Thoracic aorta (tissue), 2 donors: ENCODE results near the gene SLC7A6. TPM values are rescaled to one million over a fixed set of nuclear protein-coding genes. Genes with fewer than 3 reads are reported as not detected.
A peak's percentile ranks its signal among the peaks of the same experiment; 100 is the strongest.

ENCODE experiments used
- ATAC-seq: fragments of 150-250 bp; one replicate; pipeline ENCODE4 v1.8.0; 2017; ENCODE audit warnings: low read depth; ENCODE audit not compliant: insufficient number of reproducible peaks, low FRiP score
- DNase-seq: peaks from one replicate; pipeline ENCODE4 v3.0.0-alpha.2; 2020; ENCODE audit warnings: low spot score
- H3K27ac ChIP-seq, 2 donors: fragments of 200-600 bp; sonication (generic); 1 replicate in 1 of 2; 2 replicates in 1 of 2; pipeline ENCODE4 v1.5.1; 2016; ENCODE audit warnings: mild to moderate bottlenecking in 2 of 2, moderate library complexity in 2 of 2
- H3K27me3 ChIP-seq: fragments of 200-600 bp; sonication (generic); replicated peaks from 2 replicates; pipeline ENCODE4 v1.6.0; 2016; ENCODE audit warnings: mild to moderate bottlenecking; ENCODE audit not compliant: insufficient read depth
- H3K36me3 ChIP-seq: fragments of 200-600 bp; sonication (generic); one replicate; pipeline ENCODE4 v1.5.1; 2016
- H3K4me1 ChIP-seq, 2 donors: fragments of 200-600 bp; sonication (generic); 1 replicate in 1 of 2; 2 replicates in 1 of 2; pipeline versions ENCODE4 v1.5.1 to v1.6.0; 2016; ENCODE audit warnings: low read depth in 2 of 2, mild to moderate bottlenecking in 1 of 2; ENCODE audit not compliant: control insufficient read depth in 1 of 2
- H3K4me3 ChIP-seq: fragments of 200-600 bp; sonication (generic); 2 replicates; pipeline ENCODE4 v1.5.1; 2016; ENCODE audit warnings: mild to moderate bottlenecking
- H3K9me3 ChIP-seq: fragments of 200-600 bp; sonication (generic); 2 replicates; pipeline ENCODE4 v1.5.1; 2016
- CTCF ChIP-seq: fragments of 200-600 bp; sonication (generic); IDR thresholded peaks from one replicate; pipeline ENCODE4 v1.5.1; 2019; ENCODE audit warnings: antibody characterized with exemption
- total RNA-seq, 2 donors: library from RNA; depleted of rRNA; stranded (reverse); fragments of >200 nt; gene quantifications; one replicate each; pipeline versions ENCODE4 v1.1.0 to v1.2.3, GENCODE V29; 2016

Gene SLC7A6
- total RNA-seq, 2 donors from 2014 or later, result 92.1 to 125 TPM

GRCh38 chr16:68319185-68319908 is 55.0 kb downstream of the SLC7A6 start:
- ATAC-seq (no peak), DNase-seq (no peak)
- Histone ChIP-seq H3K27me3 (no peaks in the 10 kb centered on the region), H3K36me3 (peaks cover 29% of the 10 kb centered on the region), H3K4me3 (no peak overlapping the region), H3K27ac (no peak overlapping the region), H3K4me1 (no peaks in the 10 kb centered on the region), H3K9me3 (no peaks in the 10 kb centered on the region)
- no peak for TF ChIP-seq CTCF

- ATAC-seq, result no peak
- Histone ChIP-seq H3K27me3 (no peaks in the 10 kb centered on the region), H3K36me3 (peaks cover 30% of the 10 kb centered on the region), H3K4me1 (no peaks in the 10 kb centered on the region), H3K9me3 (no peaks in the 10 kb centered on the region), H3K4me3 (no peak overlapping the region), H3K27ac (no peak overlapping the region)
- no peak for TF ChIP-seq CTCF
- no peak for DNase-seq
These were observed 60.0 kb downstream of the SLC7A6 start for GRCh38 chr16:68324336-68324735.

GRCh38 chr16:68324780-68325357 is 60.5 kb downstream of the SLC7A6 start:
- Histone ChIP-seq H3K4me1 (no peaks in the 10 kb centered on the region), H3K9me3 (no peaks in the 10 kb centered on the region), H3K27me3 (no peaks in the 10 kb centered on the region), H3K4me3 (no peak overlapping the region), H3K27ac (no peak overlapping the region), H3K36me3 (peaks cover 28% of the 10 kb centered on the region)
- DNase-seq (no peak), ATAC-seq (no peak)
- no peak for TF ChIP-seq CTCF

GRCh38 chr16:68328151-68328859 is 64.0 kb downstream of the SLC7A6 start:
- ATAC-seq (peak; percentile 83), DNase-seq (peak; percentile 55)
- TF ChIP-seq CTCF, result peak; percentile 94
- H3K4me3 ChIP-seq, result no peak overlapping the region
- no peaks in the 10 kb centered on the region for H3K27me3 ChIP-seq
- H3K36me3 ChIP-seq, result peaks cover 22% of the 10 kb centered on the region
- H3K27ac ChIP-seq, result no peak overlapping the region
- peaks cover 0 to 21% of the 10 kb centered on the region in 2 donors for H3K4me1 ChIP-seq
- no peaks in the 10 kb centered on the region for H3K9me3 ChIP-seq

GRCh38 chr16:68328860-68329390 is 64.6 kb downstream of the SLC7A6 start:
- no peak for ATAC-seq
- TF ChIP-seq CTCF, result no peak
- H3K36me3 ChIP-seq, result peaks cover 21% of the 10 kb centered on the region

More at GRCh38 chr16:68328860-68329390, 64.6 kb downstream of the SLC7A6 start:
- DNase-seq, result no peak
- H3K9me3 ChIP-seq, result no peaks in the 10 kb centered on the region
- H3K27ac ChIP-seq, result no peak overlapping the region
- no peak overlapping the region for H3K4me3 ChIP-seq
- H3K4me1 ChIP-seq, result peaks cover 0 to 21% of the 10 kb centered on the region in 2 donors
- H3K27me3 ChIP-seq, result no peaks in the 10 kb centered on the region
